Activated CD8-positive, alpha-beta memory T cell treated with anti-CD3 and anti-CD28 coated beads, Interleukin-2, amount 50 U/mL, for 1 hour (primary cell): ENCODE data around the gene COL26A1.

Source experiments
- DNase-seq: peaks from one replicate; pipeline ENCODE4 v3.0.0-alpha.2; 2020; ENCODE audit errors: extremely low read depth

The COL26A1 gene

DNA sequence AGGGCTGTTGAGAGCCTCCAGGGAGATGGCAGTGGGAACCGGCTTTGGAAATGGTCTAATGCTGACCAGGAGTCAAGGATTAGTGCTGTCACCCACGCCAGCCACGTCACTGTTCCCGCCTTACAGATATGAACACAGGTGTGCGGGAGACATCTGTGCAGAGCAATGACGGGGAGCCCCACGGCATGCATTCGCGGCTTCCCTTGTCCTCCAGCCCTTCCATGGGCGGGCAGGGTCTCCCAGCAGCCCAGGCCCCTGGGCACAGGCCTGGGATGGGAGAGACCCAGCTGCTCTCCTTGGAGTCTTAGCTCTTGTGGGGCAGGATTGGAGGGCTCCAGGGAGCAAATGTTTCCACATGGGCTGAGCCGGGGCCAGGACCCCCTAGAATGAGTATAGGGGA lies 172.2 kb downstream of the COL26A1 start:
- no peak for DNase-seq

DNA sequence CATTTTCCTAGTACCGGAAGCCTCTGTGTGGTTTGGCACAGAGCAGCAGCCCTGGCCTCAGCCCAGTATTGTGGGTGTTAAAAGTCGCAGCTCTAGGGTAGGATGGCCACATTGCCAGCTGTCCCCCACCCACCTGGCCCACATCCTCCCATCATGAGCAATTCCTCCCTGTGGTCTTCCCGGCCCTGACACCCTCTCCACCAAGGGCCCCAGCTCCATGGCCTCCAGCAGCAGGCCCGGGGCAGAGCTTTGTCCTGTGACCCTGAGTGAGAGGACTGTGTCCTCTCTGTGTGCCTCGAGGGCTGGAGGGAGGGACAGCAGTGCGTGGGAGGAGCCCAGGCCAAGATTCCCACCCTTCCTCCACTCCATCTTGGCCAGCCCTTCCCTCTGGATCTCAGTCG lies 172.7 kb downstream of the COL26A1 start:
- no peak for DNase-seq

DNA sequence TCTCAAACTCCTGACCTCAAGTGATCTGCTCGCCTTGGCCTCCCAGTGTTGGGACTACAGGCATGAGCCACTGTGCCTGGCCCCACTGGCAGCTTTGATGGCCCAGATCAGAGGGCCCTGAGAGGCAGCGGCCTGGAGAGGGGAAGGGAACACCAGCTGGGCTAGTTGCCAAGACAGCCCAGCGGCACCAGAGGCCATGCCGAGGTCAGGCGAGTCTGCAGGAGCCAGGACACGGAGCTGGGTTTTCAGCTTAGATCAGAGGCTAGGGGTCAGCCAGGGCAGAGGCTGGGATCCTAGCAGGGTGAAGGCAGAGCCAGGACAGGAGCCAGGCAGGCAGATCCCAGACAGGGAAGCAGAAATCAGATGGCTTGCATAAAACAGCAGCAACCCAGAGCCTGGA lies 173.6 kb downstream of the COL26A1 start:
- DNase-seq: no peak

DNA sequence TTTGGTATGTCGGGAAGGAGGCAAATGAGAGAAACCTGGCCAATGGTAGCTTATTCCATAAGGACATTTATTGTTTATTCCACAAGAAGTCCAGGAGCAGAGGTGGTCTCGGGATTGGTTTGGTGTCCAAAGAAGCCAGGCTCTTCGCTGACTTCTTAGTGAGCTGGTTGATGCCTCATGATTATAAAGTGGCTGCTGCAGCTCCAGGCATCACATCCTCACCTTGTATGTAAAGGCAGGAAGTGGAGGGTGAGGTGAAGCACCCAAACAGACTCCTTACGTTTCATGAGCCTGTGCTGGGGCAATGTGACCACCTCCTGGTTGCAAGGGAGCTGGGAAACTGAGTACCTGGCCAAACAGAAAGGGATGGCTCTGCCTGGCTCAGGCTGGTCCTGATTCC lies 174.0 kb downstream of the COL26A1 start:
- no peak for DNase-seq

DNA sequence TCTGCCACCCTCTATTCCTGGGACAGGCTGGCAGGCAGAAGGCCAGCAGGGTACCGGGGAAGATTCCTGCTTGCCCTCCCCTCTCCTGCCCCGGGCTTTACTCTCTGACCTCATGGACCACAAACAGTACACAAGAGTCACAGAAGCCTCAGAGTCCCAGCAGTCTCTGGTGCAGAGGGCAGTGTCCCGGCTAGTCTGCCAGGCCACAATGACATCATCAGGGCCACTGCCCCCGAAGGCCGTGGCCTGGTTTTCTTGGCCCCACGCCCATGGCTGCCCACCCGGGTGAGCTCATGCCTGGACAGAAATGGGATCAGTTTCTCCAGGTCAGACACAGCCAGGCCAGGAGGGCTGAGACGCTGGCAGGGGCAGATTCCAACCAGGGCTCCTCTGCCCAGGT lies 174.5 kb downstream of the COL26A1 start:
- no peak for DNase-seq

DNA sequence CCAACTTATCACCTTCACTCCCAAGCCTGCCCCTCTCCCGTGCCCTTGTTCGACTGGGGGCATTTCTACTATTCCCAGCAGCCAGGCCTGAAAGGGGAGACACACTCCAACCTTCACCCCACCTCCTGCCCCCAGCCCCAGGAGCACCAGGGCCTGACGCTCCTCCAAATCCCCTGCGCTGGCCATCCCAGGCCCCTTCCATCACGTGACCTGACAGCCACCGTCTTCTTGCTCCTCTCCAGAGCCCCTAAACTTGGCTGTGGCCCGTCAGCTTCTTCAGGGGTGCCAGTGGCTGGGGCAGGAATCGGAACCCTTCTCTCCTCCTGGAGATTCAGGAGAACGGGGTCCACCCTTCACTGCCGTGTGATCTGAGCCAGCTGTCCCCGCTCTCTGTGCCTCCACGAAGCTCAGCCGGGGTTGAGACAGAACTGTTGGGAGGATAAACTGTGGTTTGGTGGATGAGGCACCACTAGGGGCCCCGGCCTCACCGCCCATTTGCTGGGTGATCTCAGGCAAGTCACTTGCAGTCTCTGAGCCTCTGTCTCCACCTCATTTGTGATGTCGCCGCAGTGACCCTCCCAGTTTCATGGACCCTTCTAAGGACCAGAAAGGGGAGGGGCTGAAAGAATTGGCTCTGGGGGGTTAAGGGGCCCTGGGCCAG lies 175.4 kb downstream of the COL26A1 start:
- no peak for DNase-seq

DNA sequence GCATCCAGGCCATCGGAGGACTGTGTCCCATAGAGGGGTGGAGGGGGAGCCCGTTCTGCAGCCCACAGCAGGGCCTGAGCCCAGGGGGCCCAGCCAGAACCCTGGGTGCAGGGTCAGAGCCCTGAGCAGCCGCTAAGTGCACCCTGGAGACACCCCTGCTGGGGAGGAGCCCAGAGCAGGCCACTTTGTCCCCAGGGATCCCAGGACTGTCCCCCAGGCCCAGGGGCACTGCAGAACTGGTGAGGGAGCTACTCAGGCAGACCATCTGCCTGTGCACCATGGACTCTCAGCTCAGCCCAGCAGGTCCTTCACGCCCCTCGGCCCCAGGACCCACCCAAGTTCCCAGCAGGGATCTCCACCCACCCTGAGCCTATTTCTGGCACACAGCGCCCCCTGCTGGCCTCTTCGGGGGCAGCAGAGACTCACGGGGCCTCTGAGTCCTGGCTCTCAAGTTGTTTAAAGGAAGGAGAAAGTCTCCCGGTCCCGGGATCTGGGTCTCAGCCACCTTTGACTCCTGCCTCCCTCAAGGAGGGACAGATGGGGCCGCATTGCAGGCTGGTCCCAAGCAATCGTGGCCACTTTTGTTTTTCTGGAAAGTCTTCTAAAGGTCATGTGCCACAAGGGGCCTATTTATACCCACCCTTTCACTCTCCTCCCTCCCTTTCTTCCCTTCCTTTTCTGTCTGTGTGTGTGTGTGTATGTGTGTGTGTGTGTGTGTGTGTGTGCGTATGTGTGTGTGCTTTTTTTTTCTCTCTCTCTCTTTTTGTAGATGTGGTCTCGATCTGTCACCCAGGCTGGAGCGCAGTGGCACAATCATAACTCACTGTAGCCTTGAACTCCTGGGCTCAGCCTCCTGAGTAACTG lies 176.2 kb downstream of the COL26A1 start:
- no peak for DNase-seq

GRCh38 chr7:101539784-101540183 lies 177.1 kb downstream of the COL26A1 start:
- DNase-seq: no peak

- peak; percentile 16 for DNase-seq
These were observed 180.0 kb downstream of the COL26A1 start for GRCh38 chr7:101542527-101543241.

- no peak for DNase-seq
These were observed 180.6 kb downstream of the COL26A1 start for GRCh38 chr7:101543242-101543766.

DNA sequence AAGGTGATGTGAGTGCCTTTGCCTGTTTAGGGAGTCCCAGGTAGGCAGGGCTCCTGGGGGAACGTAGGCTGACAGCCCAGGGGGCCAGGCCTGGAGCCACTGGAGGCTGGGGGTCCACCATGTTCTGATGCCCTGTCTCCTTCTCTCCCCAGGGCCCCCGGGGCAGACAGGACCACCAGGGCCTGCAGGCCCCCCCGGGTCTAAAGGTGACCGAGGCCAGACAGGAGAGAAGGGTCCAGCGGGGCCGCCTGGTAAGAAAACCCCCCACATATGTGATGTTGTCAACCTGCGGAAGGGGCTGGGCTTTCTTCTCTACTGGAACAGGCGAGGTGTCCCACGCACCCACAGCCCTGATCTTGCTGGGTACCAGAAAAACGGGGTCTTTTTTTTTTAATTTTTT lies 181.2 kb downstream of the COL26A1 start:
- DNase-seq: no peak

DNA sequence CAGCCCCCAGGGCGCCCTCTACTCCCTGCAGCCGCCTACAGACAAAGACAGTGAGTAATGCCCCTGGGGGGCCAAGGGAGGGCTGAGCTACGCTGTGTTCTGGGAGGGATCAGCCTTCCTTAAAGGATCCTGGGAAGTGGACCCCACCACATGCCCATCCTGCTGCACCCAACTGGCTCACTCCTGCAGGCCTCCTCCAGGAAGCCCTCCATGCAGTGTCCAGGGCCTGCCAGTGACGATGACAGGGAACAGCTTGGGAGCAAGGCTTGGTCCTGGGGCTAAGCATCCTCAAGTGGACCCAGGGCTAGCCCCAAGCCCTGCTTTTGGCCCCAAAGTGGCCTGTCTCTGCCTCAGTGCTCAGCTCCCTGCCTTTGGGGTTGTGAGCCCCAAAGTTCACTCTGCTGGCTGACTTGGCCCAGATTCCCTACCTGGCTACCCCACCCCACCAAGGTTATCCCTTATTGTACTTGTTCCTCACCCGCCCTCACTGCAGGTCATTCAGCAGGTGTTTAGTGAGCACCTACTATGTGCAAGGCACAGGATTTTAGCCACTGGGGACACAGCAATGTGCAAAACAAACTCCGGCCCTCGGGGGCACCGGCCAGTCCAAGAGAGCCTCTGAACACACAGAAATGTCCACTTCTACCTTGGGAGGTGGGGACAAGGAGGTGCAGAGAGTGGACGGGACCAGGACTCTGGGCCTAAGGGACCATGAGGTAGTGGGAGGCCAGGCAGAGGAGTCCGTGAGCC lies 182.9 kb downstream of the COL26A1 start:
- DNase-seq: no peak

DNA sequence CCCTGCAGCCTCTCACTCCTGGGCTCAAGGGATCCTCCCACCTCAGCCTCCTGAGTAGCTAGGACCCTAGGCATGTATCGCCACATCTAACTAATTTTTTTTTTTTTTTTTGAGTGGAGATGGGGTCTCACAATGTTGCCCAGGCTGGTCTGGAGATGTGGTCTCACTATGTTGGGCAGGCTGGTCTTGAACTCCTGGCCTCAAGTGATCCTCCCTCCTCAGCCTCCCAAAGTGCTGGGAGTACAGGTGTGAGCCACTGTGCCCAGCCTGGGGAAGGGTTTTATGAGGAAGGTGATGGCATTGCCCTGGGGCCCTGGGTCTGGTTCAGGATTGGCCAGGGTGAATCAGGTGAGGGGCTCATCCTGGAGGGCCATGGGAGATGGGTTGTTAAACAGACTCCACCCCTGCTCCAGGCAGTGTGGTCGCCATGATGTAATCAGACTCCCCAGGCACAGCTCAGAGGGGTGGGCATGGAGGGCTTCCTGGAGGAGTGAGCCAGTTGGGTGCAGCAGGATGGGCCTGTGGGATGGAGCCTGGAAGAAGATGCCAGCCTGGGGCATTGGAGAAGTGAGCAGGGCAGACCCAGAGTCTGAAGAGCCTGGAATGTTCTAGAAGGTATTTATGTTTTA lies 183.7 kb downstream of the COL26A1 start:
- no peak for DNase-seq

DNA sequence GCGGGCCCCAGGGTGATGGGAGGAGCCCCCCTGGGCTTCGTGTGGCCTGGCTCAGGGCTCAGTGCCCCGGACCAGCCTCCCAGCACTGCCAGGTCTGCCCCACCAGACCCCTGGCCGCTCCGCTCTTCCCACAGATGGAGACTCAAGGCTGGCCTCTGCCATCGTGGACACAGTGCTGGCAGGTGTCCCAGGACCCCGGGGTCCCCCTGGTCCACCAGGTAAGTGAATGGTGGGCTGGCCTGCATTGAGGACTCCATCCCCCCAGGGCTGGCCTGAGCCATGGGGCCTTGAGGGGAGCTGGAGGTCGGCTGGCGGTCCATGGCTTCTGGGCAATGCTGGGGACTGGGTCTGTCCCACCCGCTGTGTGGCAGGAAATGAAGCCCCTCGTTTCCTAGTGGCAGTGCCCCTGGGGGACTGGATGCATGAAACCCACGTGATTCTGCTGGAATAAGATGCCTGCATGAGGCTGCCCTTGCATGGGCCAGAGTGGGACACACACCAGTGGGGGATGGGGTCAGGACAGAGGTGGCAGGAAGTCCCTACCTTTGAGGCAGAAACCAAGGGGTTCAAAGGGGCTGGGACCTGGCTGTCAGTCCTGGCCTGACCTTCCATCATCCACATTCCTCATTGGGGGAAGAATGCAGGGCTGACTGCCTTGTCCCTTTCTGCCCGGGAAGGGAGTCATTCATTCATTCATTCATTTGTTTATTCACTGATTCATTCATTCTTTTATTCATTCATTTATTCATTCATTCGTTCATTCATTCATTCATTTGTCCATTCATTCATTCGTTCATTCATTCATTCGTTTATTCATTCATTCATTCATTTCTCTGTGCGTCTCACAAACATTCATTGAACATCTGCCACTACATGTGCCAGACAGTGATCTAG lies 184.6 kb downstream of the COL26A1 start:
- no peak for DNase-seq

DNA sequence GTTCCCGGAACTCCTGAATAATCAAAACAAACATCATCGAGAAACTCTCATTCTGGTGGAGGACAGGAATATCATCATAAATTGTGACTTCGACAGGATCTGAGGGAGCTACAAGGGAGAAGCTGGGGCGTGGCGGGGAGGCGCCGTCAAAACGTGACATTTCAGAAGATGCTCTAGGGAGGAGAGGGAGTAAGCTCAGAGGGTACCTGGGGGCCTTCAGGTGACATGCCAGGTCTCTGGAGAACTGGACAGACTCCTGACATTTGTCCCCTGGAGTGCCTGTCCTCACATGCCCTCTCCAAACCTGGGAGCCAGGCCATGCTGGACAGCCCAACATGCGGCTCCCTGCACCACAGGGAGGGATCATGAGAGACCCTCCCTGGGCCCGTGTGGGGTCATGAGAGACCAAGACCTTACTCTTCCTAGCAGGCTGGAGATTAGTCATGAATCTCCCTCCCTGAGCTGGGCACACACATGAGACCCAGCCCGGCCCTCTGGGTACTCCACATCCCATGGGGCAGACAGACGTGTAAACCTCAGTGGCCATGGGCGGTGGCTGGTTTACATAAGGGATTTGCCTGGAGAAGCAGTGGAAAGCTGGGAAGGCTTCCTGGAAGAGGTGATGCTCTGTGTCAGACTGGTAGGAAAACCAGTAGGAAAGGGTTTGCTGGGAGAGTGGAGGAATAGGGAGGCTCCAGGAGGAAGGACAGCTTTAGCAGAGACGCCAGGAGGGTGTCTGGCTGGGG lies 185.4 kb downstream of the COL26A1 start:
- DNase-seq: no peak

- DNase-seq: no peak
These were observed 187.1 kb downstream of the COL26A1 start for GRCh38 chr7:101549734-101550133.

DNA sequence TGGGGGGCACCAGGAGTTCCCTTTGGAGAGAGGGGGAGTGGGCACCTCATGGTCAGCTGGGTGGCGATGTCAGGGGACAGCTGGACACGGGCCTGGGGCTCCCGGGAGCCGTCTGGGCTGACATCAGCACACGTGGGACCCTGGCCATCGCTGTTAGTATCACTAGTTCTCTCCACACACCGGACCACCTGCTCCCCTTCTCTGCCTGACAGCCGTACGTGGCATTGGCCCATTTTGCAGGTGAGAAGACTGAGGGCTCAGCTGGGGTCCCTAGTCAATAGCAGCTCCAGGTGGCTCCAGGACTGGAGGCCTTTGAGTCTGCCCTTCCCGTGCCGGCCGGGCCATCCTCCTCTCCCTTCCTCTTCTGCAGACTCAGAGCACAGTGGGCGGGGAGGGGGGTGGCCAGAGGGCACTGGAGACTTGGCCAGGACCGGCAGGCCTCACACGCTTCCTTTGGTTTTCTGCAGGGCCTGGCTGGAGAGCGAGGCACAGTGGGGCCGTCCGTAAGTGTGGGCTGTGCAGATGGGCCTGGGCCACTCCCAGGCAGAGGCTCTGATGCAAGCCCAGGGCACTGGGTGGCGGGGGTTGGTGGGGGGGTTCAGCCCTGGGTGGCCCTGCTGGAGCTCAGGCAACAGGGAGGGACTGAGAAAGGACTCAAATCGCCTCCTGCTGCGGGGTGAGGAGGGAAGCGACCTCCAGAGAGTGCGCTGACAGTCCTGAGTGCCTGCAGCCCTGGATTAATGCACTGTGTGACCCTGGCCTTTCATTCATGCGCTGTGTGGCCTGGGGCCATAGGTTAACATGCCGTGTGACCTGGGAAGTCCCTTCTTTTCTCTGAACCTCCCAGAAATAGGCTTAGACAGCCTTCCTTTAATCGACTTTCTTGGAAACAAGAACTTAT lies 188.2 kb downstream of the COL26A1 start:
- no peak for DNase-seq

DNA sequence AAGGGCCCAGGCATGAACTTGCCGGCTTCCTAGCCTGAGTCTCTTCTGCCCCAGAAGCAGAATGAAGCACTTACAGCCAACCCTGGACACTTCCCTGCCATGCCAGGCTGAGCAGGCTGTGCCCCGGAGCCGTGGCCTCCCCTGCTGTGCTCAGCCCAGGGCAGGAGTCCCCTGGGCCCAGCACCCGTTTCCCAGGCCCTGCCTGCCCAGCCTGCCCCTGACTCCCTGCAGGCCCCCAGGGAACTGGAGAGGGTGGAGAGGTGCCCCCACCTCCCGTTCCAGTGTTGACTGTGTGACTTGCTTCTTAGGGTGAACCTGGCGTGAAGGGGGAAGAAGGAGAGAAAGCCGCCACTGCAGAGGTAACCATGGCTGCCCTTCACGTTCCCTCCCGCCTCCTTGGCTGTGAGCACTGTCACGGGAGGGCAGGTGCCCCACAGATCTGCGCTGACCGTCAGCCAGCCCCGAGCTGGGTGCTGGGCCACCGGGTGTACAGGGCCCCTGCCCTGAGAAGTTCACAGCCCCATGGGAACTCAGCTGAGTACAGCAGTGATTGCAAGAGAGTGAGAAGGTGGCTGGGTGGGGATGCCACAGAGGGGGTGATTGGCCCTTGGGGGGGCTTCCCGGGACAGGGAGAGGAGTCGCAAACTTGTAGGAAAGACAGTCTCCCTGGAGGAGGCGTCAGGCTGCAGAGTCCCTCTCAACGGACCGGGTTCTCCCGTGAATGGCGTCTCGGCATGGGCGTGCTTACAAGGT lies 190.5 kb downstream of the COL26A1 start:
- DNase-seq: no peak
